A549 (cell line): Measurements from ENCODE around the gene FNTB.

Experiments
- CHD2 ChIP-seq: fragments of 150-350 bp; IDR thresholded peaks from 2 replicates; pipeline ENCODE4 v1.6.1; 2014; ENCODE audit warnings: low read length; ENCODE audit not compliant: partially characterized antibody
- CTCF ChIP-seq: fragments of >200 bp; sonication (Bioruptor Twin); formaldehyde crosslinking; IDR thresholded peaks from 3 replicates; pipeline ENCODE4 v1.5.1; 2016
- EHMT2 ChIP-seq: fragments of 200-600 bp; sonication (generic); IDR thresholded peaks from 2 replicates; pipeline ENCODE4 v1.6.1; 2016; ENCODE audit warnings: antibody characterized with exemption, low read depth, mild to moderate bottlenecking, moderate library complexity
- EP300 ChIP-seq, 2 experiments: fragments of >200 bp; sonication (Bioruptor Twin); formaldehyde crosslinking; IDR thresholded peaks; 2 replicates in 1 of 2; 3 replicates in 1 of 2; pipeline ENCODE4 v1.6.1; 2016 to 2017
- FOSL2 ChIP-seq, 2 experiments: fragments of 450-650 bp in 1 of 2; fragments of >200 bp in 1 of 2; sonication (Bioruptor Twin) in 1 of 2; formaldehyde crosslinking; IDR thresholded peaks; 2 replicates each; pipeline versions ENCODE4 v1.5.0 to v1.6.1; 2016 to 2020; ENCODE audit warnings: mild to moderate bottlenecking in 1 of 2, moderate library complexity in 1 of 2
- HMGXB4 ChIP-seq: fragments of 250-450 bp; sonication (Bioruptor Pico); IDR thresholded peaks from 2 replicates; pipeline ENCODE4 v1.5.0; 2021; ENCODE audit warnings: mild to moderate bottlenecking, moderate library complexity, borderline replicate concordance
- KDM5A ChIP-seq: fragments of 200-600 bp; sonication (generic); IDR thresholded peaks from 2 replicates; pipeline ENCODE4 v1.6.1; 2016; ENCODE audit warnings: antibody characterized with exemption, mild to moderate bottlenecking
- MYC ChIP-seq: IDR thresholded peaks from 2 replicates; pipeline ENCODE4 v1.6.1; 2012; ENCODE audit warnings: mild to moderate bottlenecking, inconsistent platforms, low read length, improper control_type of control experiment, borderline replicate concordance
- POLR2A ChIP-seq: IDR thresholded peaks from 2 replicates; pipeline ENCODE4 v1.6.1; 2012; ENCODE audit warnings: mild to moderate bottlenecking, low read length
- POLR2AphosphoS2 ChIP-seq: conservative IDR thresholded peaks from 2 replicates; pipeline ENCODE4 v1.6.1; 2012; ENCODE audit warnings: low read length, improper control_type of control experiment, inconsistent platforms
- SMC3 ChIP-seq: fragments of >200 bp; sonication (Bioruptor Twin); formaldehyde crosslinking; IDR thresholded peaks from 3 replicates; pipeline ENCODE4 v1.6.1; 2018; ENCODE audit warnings: inconsistent platforms
- TP53 ChIP-seq: fragments of 250-450 bp; sonication (Bioruptor Pico); IDR thresholded peaks from 2 replicates; pipeline ENCODE4 v1.5.0; 2021; ENCODE audit warnings: mild to moderate bottlenecking, moderate library complexity
- TF ChIP-seq, protein P1 (sequence below): fragments of 200-600 bp; sonication (generic); IDR thresholded peaks from 2 replicates; pipeline ENCODE4 v1.6.1; 2016; ENCODE audit warnings: antibody characterized with exemption, mild to moderate bottlenecking, moderate library complexity

- no peak for TF ChIP-seq CTCF
- TF ChIP-seq TP53 (CRISPR knock-in tag), result no peak
- TF ChIP-seq POLR2A, result no peak
- no peak for TF ChIP-seq SMC3
- no peak for TF ChIP-seq FOSL2 (IDR thresholded peaks at IDR 0.05)
- TF ChIP-seq FOSL2 (CRISPR knock-in tag; IDR thresholded peaks at IDR 0.05), result no peak
- no peak for TF ChIP-seq EHMT2
- no peak for TF ChIP-seq KDM5A
- no peak for TF ChIP-seq HMGXB4 (CRISPR knock-in tag)
- TF ChIP-seq EP300 (IDR thresholded peaks at IDR 0.05), result no peak
- no peak for TF ChIP-seq MYC
- TF ChIP-seq POLR2AphosphoS2, result no peak
- TF ChIP-seq, protein P1, sequence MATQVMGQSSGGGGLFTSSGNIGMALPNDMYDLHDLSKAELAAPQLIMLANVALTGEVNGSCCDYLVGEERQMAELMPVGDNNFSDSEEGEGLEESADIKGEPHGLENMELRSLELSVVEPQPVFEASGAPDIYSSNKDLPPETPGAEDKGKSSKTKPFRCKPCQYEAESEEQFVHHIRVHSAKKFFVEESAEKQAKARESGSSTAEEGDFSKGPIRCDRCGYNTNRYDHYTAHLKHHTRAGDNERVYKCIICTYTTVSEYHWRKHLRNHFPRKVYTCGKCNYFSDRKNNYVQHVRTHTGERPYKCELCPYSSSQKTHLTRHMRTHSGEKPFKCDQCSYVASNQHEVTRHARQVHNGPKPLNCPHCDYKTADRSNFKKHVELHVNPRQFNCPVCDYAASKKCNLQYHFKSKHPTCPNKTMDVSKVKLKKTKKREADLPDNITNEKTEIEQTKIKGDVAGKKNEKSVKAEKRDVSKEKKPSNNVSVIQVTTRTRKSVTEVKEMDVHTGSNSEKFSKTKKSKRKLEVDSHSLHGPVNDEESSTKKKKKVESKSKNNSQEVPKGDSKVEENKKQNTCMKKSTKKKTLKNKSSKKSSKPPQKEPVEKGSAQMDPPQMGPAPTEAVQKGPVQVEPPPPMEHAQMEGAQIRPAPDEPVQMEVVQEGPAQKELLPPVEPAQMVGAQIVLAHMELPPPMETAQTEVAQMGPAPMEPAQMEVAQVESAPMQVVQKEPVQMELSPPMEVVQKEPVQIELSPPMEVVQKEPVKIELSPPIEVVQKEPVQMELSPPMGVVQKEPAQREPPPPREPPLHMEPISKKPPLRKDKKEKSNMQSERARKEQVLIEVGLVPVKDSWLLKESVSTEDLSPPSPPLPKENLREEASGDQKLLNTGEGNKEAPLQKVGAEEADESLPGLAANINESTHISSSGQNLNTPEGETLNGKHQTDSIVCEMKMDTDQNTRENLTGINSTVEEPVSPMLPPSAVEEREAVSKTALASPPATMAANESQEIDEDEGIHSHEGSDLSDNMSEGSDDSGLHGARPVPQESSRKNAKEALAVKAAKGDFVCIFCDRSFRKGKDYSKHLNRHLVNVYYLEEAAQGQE, result no peak
- no peak for TF ChIP-seq CHD2
Observed at GRCh38 chr14:65107200-65107599, 120.5 kb downstream of the FNTB start.
